ENCODE measurements around the gene MRNIP.

- TF ChIP-seq CTCF (IDR thresholded peaks at IDR 0.05; ENCODE audit: low read length): no peak
- TF ChIP-seq EZH2 (IDR thresholded peaks at IDR 0.05; ENCODE audit: borderline replicate concordance, low read length): no peak
These were observed 8.9 kb upstream of the MRNIP start for GRCh38 chr5:179867476-179867875.

Measured in OCI-LY1 (cell line).